HG02840 (cell line): ENCODE results near the gene DGLUCY.
"Not testable (repeated sequence)": the region's sequence is repeated elsewhere in the genome, so short reads cannot be mapped to it uniquely, and the experiment has no call there.

Experiments
- ATAC-seq: cut with Tn5 transposase; IDR thresholded peaks from one replicate; pipeline ENCODE4 v1.9.1; 2021; ENCODE audit warnings: mild to moderate bottlenecking, moderate library complexity, moderate number of reproducible peaks; ENCODE audit not compliant: unreplicated experiment, low FRiP score

The DGLUCY gene

DNA sequence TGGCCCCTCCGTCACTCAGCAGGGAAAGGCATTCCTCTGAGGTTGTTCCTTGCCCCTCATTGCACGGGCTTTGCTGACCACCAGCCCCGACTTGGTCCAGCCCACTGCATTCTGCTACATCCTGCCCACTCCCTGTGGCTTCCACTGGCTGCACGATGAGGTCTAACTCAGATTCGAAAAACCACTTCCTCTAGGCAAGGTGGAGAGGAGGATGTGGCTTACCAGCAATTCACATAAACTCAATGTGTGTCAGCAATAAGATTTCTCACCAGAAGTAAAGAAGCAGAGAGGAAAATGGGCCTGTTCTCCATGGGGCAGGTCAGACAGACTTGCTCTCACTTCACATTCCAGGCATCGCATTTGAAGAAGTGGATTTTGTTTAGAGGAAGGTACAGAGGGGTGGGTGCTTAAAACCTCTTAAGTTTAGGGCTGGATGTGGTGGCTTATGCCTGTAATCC lies 115.9 kb downstream of the DGLUCY start:
- peak; percentile 65 for ATAC-seq

DNA sequence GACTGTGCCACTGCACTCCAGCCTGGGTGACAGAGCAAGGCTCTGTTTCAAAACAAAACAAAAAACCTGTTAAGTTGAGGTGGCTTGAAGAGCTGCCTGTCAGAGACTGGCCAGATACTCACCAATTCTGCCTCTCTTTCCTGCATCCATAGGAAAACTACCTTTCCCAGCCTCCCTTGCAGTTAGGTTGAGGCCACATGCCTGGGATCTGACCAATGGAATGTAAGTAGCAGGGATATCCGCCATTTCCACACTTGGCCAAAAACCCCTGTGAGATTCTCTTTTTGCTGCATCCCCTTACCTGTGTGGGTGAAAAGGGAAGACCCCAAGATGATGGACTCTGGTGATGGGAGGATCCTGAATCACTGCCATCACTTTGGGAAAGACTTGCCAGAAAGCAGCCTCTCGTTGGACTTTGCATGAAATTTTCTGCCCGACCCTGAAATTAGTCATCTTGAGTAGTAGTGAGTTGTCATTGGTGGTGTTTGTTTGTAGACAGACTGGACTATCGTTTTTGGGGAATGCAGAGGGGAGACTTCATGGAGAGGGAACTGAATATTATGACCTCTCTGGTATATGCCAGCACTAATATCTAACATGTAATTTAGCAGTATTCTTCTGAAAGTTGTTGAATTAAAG lies 116.6 kb downstream of the DGLUCY start:
- no peak for ATAC-seq

GRCh38 chr14:91231446-91231845 lies 117.6 kb downstream of the DGLUCY start:
- no peak for ATAC-seq

DNA sequence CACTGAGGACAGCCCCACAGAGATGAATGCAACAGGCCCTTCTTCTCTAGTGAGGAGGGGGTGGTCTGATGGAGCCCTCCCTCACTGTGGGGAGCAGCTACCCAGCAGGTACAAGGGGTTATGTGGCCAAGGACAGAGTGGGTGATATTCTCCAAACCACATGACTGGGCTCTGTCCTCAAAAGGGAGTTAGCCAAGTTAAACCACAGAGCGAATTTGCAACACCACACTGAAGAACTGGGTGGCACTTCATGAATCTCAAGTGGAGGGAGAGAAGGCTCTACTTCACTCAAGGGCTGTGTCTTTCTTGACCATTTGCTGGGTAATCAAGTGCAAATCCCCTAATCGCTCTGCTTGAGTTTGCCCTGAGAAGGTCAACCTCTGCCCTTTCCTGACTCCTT lies 118.2 kb downstream of the DGLUCY start:
- ATAC-seq, result no peak

DNA sequence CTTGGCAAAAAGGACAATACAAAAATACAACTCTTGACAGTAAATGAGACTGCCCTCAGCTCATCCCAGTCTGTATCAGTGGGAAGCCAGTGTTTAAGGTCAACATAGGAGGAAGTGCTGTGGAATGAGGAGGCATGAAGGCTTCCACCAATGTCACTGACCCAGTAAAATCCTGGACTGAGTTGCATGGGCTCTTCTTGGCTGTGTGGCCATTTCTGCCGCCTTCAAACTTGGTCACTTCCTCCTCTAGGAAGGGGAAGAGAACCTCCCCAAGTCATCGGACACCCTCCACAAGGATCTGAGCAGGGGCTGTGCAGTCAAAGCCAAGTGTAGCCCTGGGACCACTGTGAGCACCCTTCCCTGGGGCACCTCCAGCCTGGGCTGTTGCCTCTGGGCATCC lies 118.7 kb downstream of the DGLUCY start:
- ATAC-seq, result no peak

DNA sequence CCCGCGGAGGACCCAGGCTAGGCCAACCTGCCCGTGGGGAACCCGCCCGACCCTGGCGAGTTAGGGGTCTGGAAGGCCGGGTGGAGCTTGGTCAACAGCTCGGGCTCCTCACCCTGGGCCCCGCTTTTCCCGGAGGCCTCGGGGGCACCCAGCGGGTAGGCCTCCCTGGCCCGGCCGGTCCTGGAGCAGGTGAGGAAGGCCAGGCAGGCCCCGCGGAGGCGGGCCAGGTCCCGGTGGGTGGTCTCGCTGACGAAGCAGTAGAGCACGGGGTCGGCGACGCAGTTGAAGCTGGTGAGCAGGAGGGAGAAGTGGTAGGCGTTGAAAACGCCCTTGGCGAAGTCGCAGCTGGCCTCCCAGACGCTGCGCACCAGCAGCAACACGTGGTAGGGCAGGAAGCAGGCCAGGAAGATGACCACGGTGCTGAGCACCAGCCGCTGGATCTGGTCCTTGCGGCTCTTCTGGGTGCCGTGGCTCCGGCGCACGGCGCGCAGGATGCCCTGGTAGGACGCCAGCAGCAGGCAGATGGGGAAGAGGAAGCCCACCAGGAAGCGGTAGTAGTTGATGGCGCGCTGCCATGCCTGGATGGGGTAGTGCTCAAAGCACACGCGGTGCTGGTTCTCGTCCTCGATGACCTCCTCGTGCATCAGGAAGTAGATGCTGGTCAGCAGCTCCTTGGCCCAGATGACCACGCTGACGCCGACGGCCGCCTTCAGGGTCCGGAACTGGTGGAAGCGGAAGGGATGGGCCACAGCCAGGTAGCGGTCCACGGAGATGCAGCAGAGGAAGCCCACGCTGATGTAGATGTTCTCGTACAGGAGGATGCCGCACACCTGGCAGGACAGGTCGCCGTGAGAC lies 120.3 kb downstream of the DGLUCY start:
- no peak for ATAC-seq

GRCh38 chr14:91234791-91235114 lies 120.9 kb downstream of the DGLUCY start:
- ATAC-seq, result no peak

DNA sequence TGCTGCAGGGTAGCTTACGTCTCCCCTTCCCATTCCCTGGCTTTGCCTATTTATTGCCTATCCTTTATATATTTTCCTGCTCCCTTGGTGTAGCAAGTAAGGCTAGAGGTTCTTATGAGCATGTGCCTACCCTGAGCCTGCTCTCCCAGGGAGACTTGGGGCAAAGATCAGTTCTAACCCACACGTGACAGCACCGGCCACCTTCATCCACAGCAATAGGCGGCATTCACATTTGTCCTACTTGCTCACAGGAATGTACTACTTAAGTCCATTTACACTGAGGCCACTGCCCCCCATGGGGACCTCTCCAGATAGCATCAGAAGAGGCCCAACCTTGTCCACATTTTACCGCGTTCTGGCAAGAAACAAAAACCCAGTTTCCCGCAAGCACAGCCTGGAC lies 122.0 kb downstream of the DGLUCY start:
- ATAC-seq, result no peak

- ATAC-seq, result no peak
Observed at GRCh38 chr14:91237219-91237618, 123.3 kb downstream of the DGLUCY start.

DNA sequence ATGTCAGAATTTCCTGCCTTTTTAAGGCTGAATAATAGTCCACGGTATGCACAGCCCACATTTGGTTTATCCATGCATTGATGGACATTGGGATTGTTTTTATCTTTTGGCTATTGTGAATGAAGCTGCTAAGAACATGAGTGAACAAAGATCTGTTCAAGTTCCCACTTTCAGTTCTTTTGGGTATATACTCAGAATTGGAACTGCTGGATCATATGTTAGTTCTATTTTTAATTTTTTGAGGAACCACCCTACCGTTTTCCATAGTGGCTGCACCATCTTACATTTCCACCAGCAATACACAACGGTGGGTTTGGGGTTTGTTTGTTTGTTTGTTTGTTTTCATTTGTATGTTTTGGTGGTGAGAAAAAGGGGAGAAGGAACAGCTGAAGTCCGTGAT lies 124.2 kb downstream of the DGLUCY start:
- ATAC-seq, result no peak

GRCh38 chr14:91238661-91239060 lies 124.8 kb downstream of the DGLUCY start:
- ATAC-seq, result no peak

DNA sequence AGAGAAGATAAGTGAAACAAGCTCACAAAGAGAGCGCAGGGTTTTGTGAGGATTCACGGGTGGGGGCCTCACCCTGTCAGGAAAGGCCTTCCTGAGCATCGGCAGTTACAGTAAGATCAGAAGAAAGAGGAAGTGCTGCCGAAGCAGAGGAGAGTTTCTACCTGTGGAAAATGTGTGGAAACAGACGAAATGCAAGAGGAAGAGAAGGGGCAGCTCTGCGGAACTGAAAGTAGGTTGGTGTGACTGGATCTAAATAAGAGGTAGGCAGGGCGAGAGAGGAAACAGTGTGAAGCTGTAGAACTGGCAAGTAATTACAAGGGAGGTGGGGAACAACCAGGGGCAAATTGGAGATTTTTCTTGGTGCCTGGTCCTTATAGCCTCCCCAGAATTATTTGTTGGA lies 128.0 kb downstream of the DGLUCY start:
- ATAC-seq, result no peak

DNA sequence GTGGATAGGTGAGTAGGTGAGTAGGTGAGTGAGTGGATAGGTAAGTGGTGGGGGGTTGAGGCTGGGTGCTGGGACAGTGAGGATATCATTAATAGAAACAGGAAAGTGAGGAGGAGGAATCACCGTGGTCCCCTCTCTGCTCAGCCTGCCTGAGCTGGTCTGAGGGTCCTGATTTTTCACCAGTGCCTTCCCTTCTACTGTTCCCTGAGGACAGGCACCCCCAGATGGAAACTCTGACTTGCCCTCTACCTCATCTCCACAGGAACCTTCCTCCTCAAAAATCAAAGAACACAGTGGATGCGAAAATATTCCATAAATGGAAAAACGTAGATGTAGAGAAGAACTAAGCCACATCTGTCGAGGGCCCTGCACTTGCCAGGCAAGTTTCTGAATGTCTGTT lies 128.8 kb downstream of the DGLUCY start:
- ATAC-seq, result no peak

DNA sequence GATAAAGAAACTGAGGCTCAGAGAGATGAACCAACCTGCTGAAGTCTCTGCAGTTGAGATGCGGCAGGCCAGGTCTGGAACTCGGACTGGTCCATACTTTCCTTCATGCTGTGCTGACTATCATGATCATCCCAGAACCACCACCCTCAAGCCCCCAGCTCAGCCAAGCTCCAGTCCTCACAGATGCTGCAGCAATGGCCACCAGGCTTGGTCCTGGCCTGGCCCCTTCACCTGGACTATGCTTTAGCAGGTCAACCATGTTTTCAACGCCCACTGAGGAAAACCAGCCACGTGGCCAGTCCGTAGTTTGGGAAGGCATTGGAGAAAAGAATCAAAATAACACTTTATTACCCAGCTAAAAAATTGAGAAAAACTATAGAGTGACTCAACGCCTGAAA lies 129.2 kb downstream of the DGLUCY start:
- ATAC-seq, result no peak

- no peak for ATAC-seq
Observed at GRCh38 chr14:91244501-91244901, 130.6 kb downstream of the DGLUCY start, which contains the start of gene GPR68. GPR68 (minus strand) TSS chr14:91244704; CDS start chr14:91235050, 9,654 bp downstream.

DNA sequence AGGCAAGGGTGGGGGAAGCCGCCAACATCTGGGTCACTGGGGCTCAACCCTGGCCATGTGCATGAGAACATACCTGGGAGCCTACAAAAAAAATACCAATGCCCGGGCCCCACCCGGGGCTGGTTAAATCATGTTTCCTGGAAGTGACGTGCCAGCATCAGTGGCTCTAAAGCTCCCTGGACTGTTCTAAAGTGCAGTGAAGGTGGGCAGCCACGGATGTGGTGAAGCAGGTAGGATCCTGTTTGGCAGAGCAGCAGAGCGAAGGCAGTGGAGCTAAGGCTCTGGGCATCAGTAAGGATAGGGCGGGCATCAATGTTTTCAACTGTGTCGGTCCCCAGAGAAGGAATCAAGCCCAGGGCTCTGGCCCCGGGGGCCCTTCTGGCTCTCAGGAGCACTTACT lies 131.2 kb downstream of the DGLUCY start:
- ATAC-seq, result no peak

DNA sequence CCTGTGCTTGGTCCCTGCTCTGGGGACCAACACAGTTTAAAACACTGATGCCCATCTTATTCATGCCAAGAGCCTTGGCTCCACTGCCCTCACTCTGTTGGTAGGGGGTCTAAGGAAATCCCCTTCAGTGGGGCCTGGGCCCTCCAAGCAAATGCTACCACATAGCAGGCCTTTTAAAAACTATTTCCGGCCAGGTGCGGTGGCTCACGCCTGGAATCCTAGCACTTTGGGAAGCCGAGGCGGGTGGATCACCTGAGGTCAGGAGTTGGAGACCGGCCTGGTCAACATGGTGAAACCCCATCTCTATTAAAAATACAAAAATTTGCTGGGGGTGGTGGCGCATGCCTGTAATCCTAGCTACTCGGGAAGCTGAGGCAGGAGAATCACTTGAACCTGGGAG lies 131.7 kb downstream of the DGLUCY start:
- not testable (repeated sequence) for ATAC-seq

DNA sequence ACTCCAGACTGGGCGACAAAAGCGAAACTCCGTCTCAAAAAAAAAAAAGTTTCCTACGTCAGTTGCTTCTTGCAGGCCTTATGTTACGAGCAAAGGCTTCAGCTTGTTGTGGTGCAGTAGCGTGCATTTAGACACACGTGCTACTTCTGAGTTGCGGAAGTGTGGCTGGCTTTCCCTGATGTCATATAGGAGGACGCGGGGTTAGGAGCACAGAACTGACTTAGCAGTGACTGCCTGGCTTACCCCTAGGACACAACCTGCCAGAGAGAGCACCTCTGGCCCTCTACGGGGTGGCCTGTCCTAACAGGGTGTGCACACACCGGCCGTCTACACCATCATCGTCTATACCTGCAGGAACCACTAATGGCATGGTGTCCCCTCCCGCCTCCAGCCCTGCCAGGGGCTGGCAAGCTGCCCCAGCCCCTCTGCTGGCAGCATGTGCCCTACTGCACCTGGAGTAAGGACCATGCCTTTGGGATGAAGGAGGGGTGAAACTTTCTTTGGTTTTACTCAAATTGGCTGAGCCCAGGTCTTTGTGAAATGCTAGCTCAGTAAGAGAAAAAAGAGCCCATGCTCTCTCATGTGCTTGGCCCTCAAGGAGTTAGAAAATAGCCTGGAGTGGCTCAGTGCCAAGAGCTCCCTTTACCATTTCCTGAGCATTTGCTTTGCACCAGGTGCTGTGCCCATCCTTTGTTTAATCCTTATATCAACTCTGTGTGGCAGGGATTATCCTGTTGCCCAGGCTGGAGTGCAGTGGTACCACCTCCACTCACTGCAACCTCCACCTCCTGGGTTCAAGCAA lies 132.4 kb downstream of the DGLUCY start:
- ATAC-seq, result no peak

DNA sequence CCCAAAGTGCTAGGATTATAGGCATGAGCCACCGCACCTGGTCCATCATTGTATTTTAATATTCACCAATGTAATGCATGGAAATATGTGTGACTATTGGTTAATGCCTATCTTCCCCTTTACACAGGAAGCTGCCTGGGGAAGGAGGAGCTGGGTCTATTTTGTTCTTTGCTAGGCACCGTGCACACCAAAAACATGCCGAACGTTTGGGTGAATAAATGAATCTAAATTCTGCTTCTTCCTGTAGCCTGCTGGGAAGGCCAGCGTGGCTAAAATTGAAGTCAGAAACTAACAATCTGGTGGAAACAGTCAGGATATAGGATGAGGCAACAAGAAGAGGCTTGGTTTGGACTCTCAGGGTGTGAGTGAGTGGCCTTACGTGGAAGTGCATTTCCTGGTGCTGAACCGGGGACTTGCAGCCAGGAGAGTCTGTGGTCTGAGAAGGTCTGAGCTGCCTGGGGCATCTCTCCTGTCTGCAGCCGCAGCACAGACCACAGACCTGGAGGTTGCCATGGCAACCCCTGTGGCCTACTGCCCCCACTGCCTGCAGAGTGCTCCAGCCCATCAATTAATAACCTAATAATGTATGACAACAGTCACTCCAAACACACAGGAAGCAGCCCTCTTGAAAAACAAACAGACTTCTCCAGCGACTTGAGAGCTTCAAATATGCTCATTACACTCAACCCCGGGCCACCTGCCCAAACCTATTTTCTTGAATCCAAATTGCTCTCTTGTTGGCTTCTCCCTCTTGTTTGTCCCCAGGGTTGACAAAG lies 136.2 kb downstream of the DGLUCY start:
- ATAC-seq, result peak; percentile 89

GRCh38 chr14:91250912-91251311 lies 137.0 kb downstream of the DGLUCY start:
- ATAC-seq, result no peak
